GM19043 (cell line): ENCODE results near the gene BST2.

Source experiments
- ATAC-seq: cut with Tn5 transposase; IDR thresholded peaks from one replicate; pipeline ENCODE4 v1.9.1; 2021; ENCODE audit warnings: low read depth; ENCODE audit not compliant: unreplicated experiment

BST2 gene

DNA sequence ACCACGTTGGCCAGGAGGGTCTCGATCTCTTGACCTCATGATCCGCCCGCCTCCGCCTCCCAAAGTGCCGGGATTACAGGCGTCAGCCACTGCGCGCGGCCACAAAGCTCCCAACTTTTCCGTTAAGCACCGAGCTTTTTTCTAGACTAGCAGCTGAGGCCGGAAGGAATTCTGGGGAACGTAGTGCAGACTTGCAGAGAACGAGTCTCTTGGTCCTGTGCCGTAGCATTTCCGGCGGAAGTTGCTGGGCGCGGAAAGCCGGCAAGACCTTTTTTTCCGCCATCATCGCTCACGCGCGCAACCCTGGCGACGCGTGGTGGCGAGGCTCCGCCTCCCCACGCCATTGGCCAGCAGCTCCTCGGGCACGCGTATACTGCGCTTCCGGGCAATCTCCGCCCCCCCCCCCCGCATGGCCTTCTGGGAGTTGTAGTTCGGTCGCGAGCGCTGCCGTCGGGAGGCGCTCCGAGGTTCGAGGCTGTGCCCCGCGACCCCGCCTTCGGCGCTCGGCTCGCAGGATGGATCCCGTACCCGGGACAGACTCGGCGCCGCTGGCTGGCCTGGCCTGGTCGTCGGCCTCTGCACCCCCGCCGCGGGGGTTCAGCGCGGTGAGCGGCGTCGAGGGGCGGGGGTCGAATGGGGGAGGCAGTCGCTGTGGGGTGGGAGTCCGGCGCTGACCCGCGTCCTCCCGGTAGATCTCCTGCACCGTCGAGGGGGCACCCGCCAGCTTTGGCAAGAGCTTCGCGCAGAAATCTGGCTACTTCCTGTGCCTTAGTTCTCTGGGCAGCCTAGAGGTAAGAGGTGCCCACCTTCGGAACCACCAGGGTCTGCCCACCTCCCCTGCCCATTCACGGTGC is 14.4 kb upstream of the BST2 start, which contains the start of gene MVB12A:
MVB12A (plus strand) TSS at position 427 of the 854 bp plus-strand sequence; CDS start at position 516, 89 bp downstream.
- ATAC-seq: peak; percentile 64

DNA sequence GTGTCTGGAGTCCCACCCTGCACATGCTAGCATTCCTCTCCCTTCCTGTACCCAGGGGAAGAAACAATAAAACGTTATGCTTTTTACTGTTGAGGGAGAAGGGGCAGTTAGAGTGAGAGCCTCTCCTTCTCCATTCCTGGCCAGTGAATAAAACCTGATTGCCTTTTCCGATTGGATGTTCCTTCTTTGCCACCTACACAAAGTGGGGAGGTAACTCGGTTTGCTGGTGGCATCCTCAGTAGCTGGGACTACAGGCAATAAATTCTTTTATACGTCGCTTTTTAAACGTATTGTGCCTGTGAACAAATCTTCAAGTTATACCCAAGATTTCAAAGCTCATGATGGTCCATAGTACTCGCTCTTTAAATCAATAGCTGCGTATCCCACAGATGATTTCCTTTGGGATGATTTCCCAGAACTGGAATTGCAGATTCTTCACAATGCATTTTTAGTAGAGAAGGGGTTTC is 13.8 kb upstream of the BST2 start:
- no peak for ATAC-seq

DNA sequence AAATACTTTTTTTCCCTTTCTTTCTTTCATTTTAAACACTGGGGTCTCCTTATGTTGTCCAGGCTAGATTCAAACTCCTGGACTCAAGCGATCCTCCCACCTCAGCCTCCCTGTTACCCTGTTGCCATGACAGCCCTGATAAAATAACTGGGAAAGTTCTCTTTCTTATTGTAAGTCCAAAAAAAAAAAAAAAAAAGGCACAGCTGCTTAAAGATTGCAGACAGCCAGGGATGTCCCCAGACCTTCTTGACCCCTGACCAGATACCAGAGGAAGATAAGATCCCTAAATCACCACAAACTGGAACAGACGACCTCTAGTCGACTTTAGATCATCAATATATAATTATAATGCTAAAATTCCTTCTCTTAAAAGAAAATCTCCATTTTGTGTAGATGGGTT is 13.3 kb upstream of the BST2 start:
- no peak for ATAC-seq

- ATAC-seq: no peak
Measured at GRCh38 chr19:17415121-17415520, 9.7 kb upstream of the BST2 start.

DNA sequence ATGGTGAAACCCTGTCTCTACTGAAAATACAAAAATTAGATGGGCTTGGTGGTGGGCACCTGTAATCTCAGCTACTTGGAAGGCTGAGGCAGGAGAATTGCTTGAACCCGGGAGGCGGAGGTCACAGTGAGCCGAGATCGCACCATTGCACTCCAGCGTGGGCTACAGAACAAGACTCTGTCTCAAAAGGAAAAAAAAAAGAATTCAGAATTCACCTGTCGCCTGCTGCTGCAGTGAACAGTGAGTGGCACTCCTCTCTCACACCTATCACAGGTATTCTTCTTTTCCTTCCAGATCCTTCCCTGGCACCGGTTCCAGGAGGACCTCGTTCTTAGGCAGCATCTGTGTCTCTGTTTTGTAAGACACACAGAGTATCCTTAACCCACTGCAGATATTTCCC is 8.7 kb upstream of the BST2 start:
- ATAC-seq: no peak

DNA sequence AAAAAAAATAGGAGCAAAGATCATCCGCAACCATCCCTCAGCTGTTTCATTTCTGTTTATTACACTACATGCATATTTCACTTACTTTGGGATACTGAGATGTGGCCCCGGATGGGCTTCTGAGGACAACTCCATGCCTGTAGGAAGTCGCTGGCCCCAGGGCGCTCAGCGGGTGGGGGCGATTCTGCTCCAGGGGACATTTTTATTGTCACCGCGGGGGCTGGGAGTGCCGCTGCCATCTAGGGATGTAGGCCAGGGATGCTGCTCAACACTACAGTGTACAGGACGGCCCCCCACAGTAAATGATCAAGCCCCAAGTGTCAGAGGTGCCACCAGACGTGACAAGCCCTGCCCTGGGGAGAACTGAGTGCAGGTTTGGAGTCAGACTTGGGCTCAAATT is 6.4 kb upstream of the BST2 start:
- ATAC-seq: no peak

DNA sequence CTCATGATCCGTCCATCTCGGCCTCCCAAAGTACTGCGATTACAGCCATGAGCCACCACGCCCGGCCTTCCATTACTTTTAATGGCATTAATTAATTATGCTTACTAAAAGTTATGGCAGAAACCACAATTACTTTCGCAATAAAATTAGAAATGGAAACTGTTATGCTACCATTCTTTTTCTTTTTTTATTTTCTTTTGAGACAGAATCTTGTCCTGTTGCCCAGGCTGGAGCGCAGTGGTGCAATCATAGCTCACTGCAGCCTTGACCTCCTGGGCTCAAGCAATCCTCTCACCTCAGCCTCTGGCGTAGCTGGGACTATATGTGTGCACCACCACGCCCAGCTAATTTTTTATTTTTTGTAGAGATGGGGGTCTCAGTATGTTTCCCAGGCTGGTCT is 4.6 kb upstream of the BST2 start:
- no peak for ATAC-seq

DNA sequence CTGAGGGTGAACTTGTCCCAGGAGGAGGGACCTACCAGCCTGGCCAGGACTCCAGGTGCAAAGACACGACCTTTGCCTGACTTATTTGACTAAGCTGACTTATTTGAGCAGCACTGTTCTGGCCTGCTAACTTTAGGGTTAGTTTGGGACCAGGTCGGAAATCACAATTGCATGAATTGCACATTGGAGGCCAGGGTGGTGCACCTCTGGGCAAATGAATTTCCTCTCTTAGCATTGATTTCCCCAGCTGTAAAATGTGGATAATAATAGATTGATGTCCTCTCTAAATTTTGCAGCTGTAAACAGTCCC is 1.4 kb upstream of the BST2 start:
- ATAC-seq: no peak

GRCh38 chr19:17406046-17406886 is 836 bp upstream of the BST2 start:
- ATAC-seq: no peak

DNA sequence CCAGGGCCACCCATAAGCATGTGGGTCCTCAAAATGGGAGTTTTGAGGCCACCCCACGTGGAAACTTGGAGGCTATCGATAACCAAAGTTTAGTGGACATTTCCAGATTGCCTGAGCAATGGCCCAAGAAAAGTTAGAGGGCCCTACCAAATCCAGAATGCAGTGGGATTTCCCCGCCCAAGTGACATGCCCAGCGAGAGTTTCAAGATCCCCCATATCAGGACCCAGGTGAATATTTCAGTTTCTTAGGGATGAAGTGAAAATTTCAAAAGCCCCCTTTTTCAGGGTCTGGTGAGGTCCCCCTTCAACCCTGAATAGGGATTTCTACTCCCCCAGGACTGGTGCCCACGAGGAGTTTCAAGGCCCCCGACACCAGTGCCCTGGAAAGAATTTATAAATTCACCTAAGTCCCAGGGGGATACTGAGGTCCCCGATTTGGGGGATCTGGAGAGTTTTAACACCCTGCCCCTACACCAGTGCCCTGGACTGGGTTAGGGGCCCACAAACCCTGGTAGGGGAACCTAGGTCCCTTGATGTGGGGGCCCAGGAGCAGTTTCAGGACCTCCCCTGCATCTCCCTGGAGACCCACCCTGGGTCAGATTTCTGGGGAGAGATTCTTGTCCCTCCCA is 695 bp downstream of the BST2 start:
- ATAC-seq: no peak

- no peak for ATAC-seq
Measured at GRCh38 chr19:17404015-17404414, 1.4 kb downstream of the BST2 start.

GRCh38 chr19:17402982-17403855 is 2.2 kb downstream of the BST2 start:
- ATAC-seq: no peak

- no peak for ATAC-seq
Measured at GRCh38 chr19:17401628-17402027, 3.8 kb downstream of the BST2 start.

- ATAC-seq: no peak
Measured at GRCh38 chr19:17398902-17399527, 6.4 kb downstream of the BST2 start.

- no peak for ATAC-seq
Measured at GRCh38 chr19:17394891-17395415, 10.5 kb downstream of the BST2 start.

GRCh38 chr19:17393914-17394313 is 11.5 kb downstream of the BST2 start, which contains the start of gene CCDC194:
CCDC194 (minus strand) TSS chr19:17394196; CDS start chr19:17394158, 38 bp downstream.
- ATAC-seq: no peak

GRCh38 chr19:17393002-17393401 is 12.4 kb downstream of the BST2 start:
- no peak for ATAC-seq

DNA sequence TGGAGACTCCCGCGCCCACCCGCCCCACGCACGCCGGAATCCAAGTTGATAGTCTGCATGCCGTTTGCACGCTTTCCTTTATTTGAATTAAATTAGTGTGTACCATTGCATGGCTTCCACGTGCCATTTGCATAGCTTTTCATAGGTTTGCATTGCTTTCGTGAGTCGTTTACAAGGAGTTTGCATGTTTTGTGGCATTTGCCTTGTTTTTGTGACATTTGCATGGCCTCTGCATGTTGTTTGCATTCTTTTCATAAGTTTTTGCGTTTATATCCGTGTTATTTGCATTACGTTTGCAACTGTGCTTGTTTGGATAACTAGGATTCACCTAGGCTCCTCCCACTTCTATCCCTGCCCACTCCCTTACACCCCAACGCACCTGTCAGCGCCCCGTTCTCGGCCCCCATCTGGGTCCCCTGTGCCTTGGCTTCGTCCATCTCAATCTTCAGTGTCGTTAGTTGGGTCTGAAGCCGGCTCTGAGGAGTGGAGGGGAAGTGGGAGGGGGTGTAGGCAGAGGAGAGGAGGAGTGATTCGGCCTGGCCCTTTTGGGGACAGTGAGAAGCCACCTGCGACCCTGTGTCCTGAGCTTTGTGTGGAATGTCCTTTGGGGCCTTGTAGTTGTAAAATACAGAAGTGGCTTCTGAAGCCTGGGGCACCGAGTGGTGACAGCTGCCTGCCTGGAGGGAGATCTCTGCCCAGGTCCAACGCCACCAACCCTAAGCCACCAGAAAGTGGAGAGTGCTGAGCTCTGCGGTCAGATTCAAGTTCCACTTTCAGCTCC is 13.9 kb downstream of the BST2 start:
- no peak for ATAC-seq
